NT2/D1 (cell line): ENCODE results near the gene SPINDOC.

ENCODE experiments used
- SUZ12 ChIP-seq: IDR thresholded peaks from 2 replicates; pipeline ENCODE4 v1.6.1; 2011; ENCODE audit not compliant: insufficient read length, insufficient read depth; ENCODE audit errors: extremely low read depth
- YY1 ChIP-seq: IDR thresholded peaks from 2 replicates; pipeline ENCODE4 v1.6.1; 2011; ENCODE audit not compliant: insufficient read length, insufficient read depth
- ZNF274 ChIP-seq: IDR thresholded peaks from 2 replicates; pipeline ENCODE4 v1.6.1; 2011; ENCODE audit warnings: mild to moderate bottlenecking, low read depth, low read length

GRCh38 chr11:63768237-63769041 is 44.8 kb upstream of the SPINDOC start, which contains the start of gene ZFTA:
- TF ChIP-seq ZNF274, result no peak
- no peak for TF ChIP-seq YY1
- TF ChIP-seq SUZ12, result no peak
